Measurements from ENCODE around the gene ZFAND3. TPM values are rescaled to one million over a fixed set of nuclear protein-coding genes. Genes with fewer than 3 reads are reported as not detected.

The ZFAND3 gene
- total and polyA plus RNA-seq, 10 of the 15 experiments (the other 5 are each of a cell fraction or from before 2014, with no cell fraction given): 0.90 to 34.4 (median 16.3) TPM

GRCh38 chr6:37798436-37799262, 20.9 kb upstream of the ZFAND3 start:
- Histone ChIP-seq H4K20me1 (ENCODE audit: control insufficient read depth, insufficient read depth) (no peaks in the 10 kb centered on the region), H3K36me3 (ENCODE audit: control insufficient read depth in 2 of 2, insufficient read depth in 2 of 2, low read length in 1 of 2) (no peaks in the 10 kb centered on the region), H3K27ac (ENCODE audit: control insufficient read depth, insufficient read depth) (no peak overlapping the region), H3K4me1 (ENCODE audit: control insufficient read depth, insufficient read depth, low read length) (no peaks in the 10 kb centered on the region), H2AFZ (ENCODE audit: control insufficient read depth, low read depth, low read length) (no peak overlapping the region), H3K79me2 (ENCODE audit: control insufficient read depth, insufficient read depth, low read length) (no peaks in the 10 kb centered on the region), H3K9me3 (replicated peaks; ENCODE audit: control insufficient read depth, insufficient read depth, low read length) (no peaks in the 10 kb centered on the region), H3K9ac (ENCODE audit: control insufficient read depth, insufficient read depth, low read length) (no peak overlapping the region), H3K27me3 (replicated peaks in 1 of 2; ENCODE audit: control insufficient read depth in 2 of 2, insufficient read depth in 2 of 2, low read length in 1 of 2) (no peaks in the 10 kb centered on the region; a peak in 1 of 4 replicates), H3K4me3 (no peak overlapping the region), H3K4me2 (ENCODE audit: control insufficient read depth, insufficient read depth) (no peak overlapping the region)
- FAIRE-seq (no peak), DNase-seq (ENCODE audit: low read depth, low spot score) (no peak), ATAC-seq (no peak)
- SMC1A ChIA-PET (ENCODE audit: uncharacterized antibody, unreplicated experiment): interaction anchor here (0.8 to 1.5 kb wide), 3 partner anchors 61 to 79 kb away, joined by 3 to 4 read pairs (median 3); no protein-coding TSS in a partner anchor
- 80% methylated on average over 11 of the region's 11 CpGs for WGBS (ENCODE audit: insufficient coverage, insufficient replicate concordance, low lambda C conversion rate, missing lambda C conversion rate)
- in situ Hi-C loops (cut with MboI) (loop anchor here (5.0 kb wide), 1 partner anchor 209 kb away; no protein-coding TSS in a partner anchor), intact Hi-C loops (cut with micrococcal nuclease; ENCODE audit: unreplicated experiment) (loop anchor here (5.0 kb wide), 1 partner anchor 694 kb away; no protein-coding TSS in a partner anchor)
- no peak for TF ChIP-seq HDAC2 (IDR thresholded peaks at IDR 0.05)
- no peak for TF ChIP-seq NFIC (IDR thresholded peaks at IDR 0.05; ENCODE audit: low read depth, low read length)
- TF ChIP-seq ZBTB40 (IDR thresholded peaks at IDR 0.05; ENCODE audit: borderline replicate concordance): no peak
- no peak for TF ChIP-seq SUPT20H (IDR thresholded peaks at IDR 0.05; ENCODE audit: borderline replicate concordance, control insufficient read depth, low read depth, low read length)
- TF ChIP-seq SPI1 (IDR thresholded peaks at IDR 0.05; ENCODE audit: borderline replicate concordance, insufficient read depth, low read depth, low read length): no peak
- TF ChIP-seq STAT3 (IDR thresholded peaks at IDR 0.05; ENCODE audit: low read depth, low read length): no peak
- no peak for TF ChIP-seq EP300 (IDR thresholded peaks at IDR 0.05; ENCODE audit: borderline replicate concordance in 1 of 2, control insufficient read depth in 1 of 2, low read depth in 2 of 2, low read length in 2 of 2)
- TF ChIP-seq ZSCAN29 (IDR thresholded peaks at IDR 0.05): no peak
- no peak for TF ChIP-seq SUZ12 (IDR thresholded peaks at IDR 0.05; ENCODE audit: unreplicated experiment)
- TF ChIP-seq E2F8 (IDR thresholded peaks at IDR 0.05; ENCODE audit: low read depth, partially characterized antibody): no peak
- CTCF ChIA-PET: no interaction called here
- RAD21 ChIA-PET (ENCODE audit: unreplicated experiment): no interaction called here
- BruUV-seq (replicated peaks): no TSS peak
- POLR2A ChIA-PET: no interaction called here
